Erythroblast (primary cell): ENCODE measurements around the gene SPNS3.

Experiments
- GATA1 ChIP-seq: IDR thresholded peaks from 2 replicates; pipeline ENCODE4 v1.6.1; 2011; ENCODE audit warnings: low read depth, mild to moderate bottlenecking, control low read depth, low read length, moderate library complexity
- POLR2A ChIP-seq: IDR thresholded peaks from 2 replicates; pipeline ENCODE4 v1.6.1; 2011; ENCODE audit warnings: mild to moderate bottlenecking, low read length

GRCh38 chr17:4529533-4530152 is 95.9 kb downstream of the SPNS3 start:
- no peak for TF ChIP-seq POLR2A
- no peak for TF ChIP-seq GATA1
